Right atrium auricular region (tissue), 2 donors: Measurements from ENCODE around the gene DLGAP4. TPM values are rescaled to one million over a fixed set of nuclear protein-coding genes. Genes with fewer than 3 reads are reported as not detected.

Source experiments
- DNase-seq: peaks from one replicate; pipeline ENCODE4 v3.0.0-alpha.2; 2019; ENCODE audit warnings: low spot score
- H3K27ac ChIP-seq, 2 donors: fragments of 200-600 bp; sonication (generic); 1 replicate in 1 of 2; 2 replicates in 1 of 2; pipeline ENCODE4 v1.5.1; 2016 to 2019
- H3K27me3 ChIP-seq, 2 donors: fragments of 200-600 bp; sonication (generic); one replicate each; pipeline versions ENCODE4 v1.5.1 to v1.6.0; 2017 to 2019
- H3K36me3 ChIP-seq: fragments of 200-600 bp; sonication (generic); one replicate; pipeline ENCODE4 v1.5.1; 2016
- H3K4me1 ChIP-seq, 2 donors: fragments of 200-600 bp; sonication (generic); one replicate each; pipeline versions ENCODE4 v1.5.1 to v1.6.0; 2017 to 2019
- H3K4me3 ChIP-seq, 2 donors: fragments of 200-600 bp; sonication (generic); 1 replicate in 1 of 2; 2 replicates in 1 of 2; pipeline ENCODE4 v1.5.1; 2017 to 2019; ENCODE audit warnings: mild to moderate bottlenecking in 1 of 2, moderate library complexity in 1 of 2
- H3K9me3 ChIP-seq, 2 donors: fragments of 200-600 bp; sonication (generic); one replicate each; pipeline ENCODE4 v1.5.1; 2019
- CTCF ChIP-seq, 2 donors: fragments of 200-600 bp; sonication (generic); IDR thresholded peaks; one replicate each; pipeline ENCODE4 v1.5.1; 2019; ENCODE audit warnings: antibody characterized with exemption in 2 of 2
- total RNA-seq, 2 donors: library from RNA; depleted of rRNA; stranded (reverse); fragments of >200 nt; gene quantifications; one replicate each; pipeline ENCODE4 v1.1.0, GENCODE V29; 2016

DLGAP4 gene
- total RNA-seq, 2 donors from 2014 or later: 30.0 to 50.2 TPM

GRCh38 chr20:36335206-36335870, 29.2 kb downstream of the DLGAP4 start:
- Histone ChIP-seq H3K27me3 (no peaks in the 10 kb centered on the region), H3K9me3 (no peaks in the 10 kb centered on the region), H3K4me3 (no peak overlapping the region), H3K27ac (no peak overlapping the region), H3K4me1 (no peaks in the 10 kb centered on the region), H3K36me3 (no peaks in the 10 kb centered on the region)
- no peak for TF ChIP-seq CTCF (IDR thresholded peaks at IDR 0.05)
- DNase-seq: no peak

- TF ChIP-seq CTCF (IDR thresholded peaks at IDR 0.05): no peak
- no peaks in the 10 kb centered on the region for H3K9me3 ChIP-seq
- H3K27ac ChIP-seq: no peak overlapping the region
- H3K4me3 ChIP-seq: no peak overlapping the region
- H3K36me3 ChIP-seq: no peaks in the 10 kb centered on the region
- no peak for DNase-seq
- no peaks in the 10 kb centered on the region for H3K27me3 ChIP-seq
- no peaks in the 10 kb centered on the region for H3K4me1 ChIP-seq
Observed at GRCh38 chr20:36336204-36336603, 30.1 kb downstream of the DLGAP4 start.

- no peaks in the 10 kb centered on the region for H3K4me1 ChIP-seq
- H3K27me3 ChIP-seq: no peaks in the 10 kb centered on the region
- H3K27ac ChIP-seq: no peak overlapping the region
- H3K36me3 ChIP-seq: no peaks in the 10 kb centered on the region
- no peak for TF ChIP-seq CTCF (IDR thresholded peaks at IDR 0.05)
- H3K4me3 ChIP-seq: no peak overlapping the region
- DNase-seq: no peak
- H3K9me3 ChIP-seq: no peaks in the 10 kb centered on the region
Observed at GRCh38 chr20:36336954-36337704, 31.0 kb downstream of the DLGAP4 start.

GRCh38 chr20:36337886-36338285, 31.7 kb downstream of the DLGAP4 start:
- Histone ChIP-seq H3K9me3 (no peaks in the 10 kb centered on the region), H3K27ac (no peak overlapping the region), H3K27me3 (no peaks in the 10 kb centered on the region), H3K4me3 (no peak overlapping the region), H3K36me3 (no peaks in the 10 kb centered on the region), H3K4me1 (no peaks in the 10 kb centered on the region)
- no peak for DNase-seq
- no peak for TF ChIP-seq CTCF (IDR thresholded peaks at IDR 0.05)

GRCh38 chr20:36339646-36340592, 33.8 kb downstream of the DLGAP4 start:
- no peaks in the 10 kb centered on the region for H3K36me3 ChIP-seq
- DNase-seq: no peak
- no peaks in the 10 kb centered on the region for H3K4me1 ChIP-seq
- H3K9me3 ChIP-seq: no peaks in the 10 kb centered on the region
- no peak for TF ChIP-seq CTCF (IDR thresholded peaks at IDR 0.05)
- H3K4me3 ChIP-seq: no peak overlapping the region
- no peak overlapping the region for H3K27ac ChIP-seq
- no peaks in the 10 kb centered on the region for H3K27me3 ChIP-seq
